SK-N-SH (cell line): Measurements from ENCODE around the gene CKS1B. TPM values are rescaled to one million over a fixed set of nuclear protein-coding genes. Genes with fewer than 3 reads are reported as not detected.

ENCODE experiments used
- CTCF ChIA-PET: fragments of 300-600, 350-600 bp; formaldehyde crosslinking; extraction: SDS; loops from one replicate; lab custom pipeline; 2021; lab: Yijun Ruan, JAX
- POLR2A ChIA-PET: fragments of 350-600 bp; sonication (Branson Sonifier 250); formaldehyde crosslinking; extraction: SDS; loops from one replicate; lab custom pipeline; 2020; ENCODE audit warnings: antibody characterized with exemption, inconsistent platforms; lab: Yijun Ruan, JAX
- DNase-seq: peaks from one replicate; pipeline ENCODE4 v3.0.0; 2012
- H2AFZ ChIP-seq: fragments of 200-600 bp; sonication (generic); 2 replicates; pipeline ENCODE4 v1.8.1; 2016; ENCODE audit warnings: antibody characterized with exemption, mild to moderate bottlenecking, low read depth
- H3F3A ChIP-seq: fragments of 200-600 bp; sonication (generic); replicated peaks from 2 replicates; pipeline ENCODE3; 2016; ENCODE audit warnings: antibody characterized with exemption, mild to moderate bottlenecking; ENCODE audit not compliant: insufficient read depth
- H3K27ac ChIP-seq, 2 experiments: fragments of 200-500 bp in 1 of 2; fragments of 200-600 bp in 1 of 2; sonication (Bioruptor generic) in 1 of 2; sonication (generic), shearing (Covaris generic) in 1 of 2; 2 replicates each; pipeline versions ENCODE4 v1.5.1 to v1.6.1; 2014 to 2016; ENCODE audit warnings: low read depth in 2 of 2, inconsistent platforms in 1 of 2, low read length in 1 of 2, mild to moderate bottlenecking in 1 of 2, mixed read lengths in 1 of 2
- H3K27me3 ChIP-seq: fragments of 200-600 bp; sonication (generic), shearing (Covaris generic); 2 replicates; pipeline ENCODE4 v1.6.1; 2016; ENCODE audit warnings: mixed run types; ENCODE audit not compliant: insufficient read depth
- H3K36me3 ChIP-seq, 2 experiments: fragments of 200-500 bp in 1 of 2; fragments of 200-600 bp in 1 of 2; sonication (Bioruptor generic) in 1 of 2; sonication (generic) in 1 of 2; replicated peaks in 1 of 2; 2 replicates each; pipeline versions ENCODE3 to v1.5.1; 2014 to 2016; ENCODE audit warnings: low read length in 1 of 2, mild to moderate bottlenecking in 1 of 2; ENCODE audit not compliant: insufficient read depth in 2 of 2, control insufficient read depth in 1 of 2
- H3K4me1 ChIP-seq, 2 experiments: fragments of 200-500 bp in 1 of 2; fragments of 200-600 bp in 1 of 2; sonication (Bioruptor generic) in 1 of 2; sonication (generic), shearing (Covaris generic) in 1 of 2; 2 replicates each; pipeline versions ENCODE4 v1.5.1 to v1.6.1; 2014 to 2016; ENCODE audit warnings: low read depth in 1 of 2, low read length in 1 of 2, mixed run types in 1 of 2; ENCODE audit not compliant: insufficient read depth in 2 of 2, control insufficient read depth in 1 of 2
- H3K4me2 ChIP-seq: fragments of 200-600 bp; sonication (generic), shearing (Covaris generic); 2 replicates; pipeline ENCODE4 v1.6.1; 2017; ENCODE audit warnings: mixed run types
- H3K4me3 ChIP-seq, 2 experiments: fragments of 200-500 bp in 1 of 2; fragments of 200-600 bp in 1 of 2; sonication (Bioruptor generic) in 1 of 2; sonication (generic), shearing (Covaris generic) in 1 of 2; 2 replicates each; pipeline versions ENCODE4 v1.5.1 to v1.8.1; 2014 to 2016; ENCODE audit warnings: low read depth in 2 of 2, inconsistent platforms in 1 of 2, low read length in 1 of 2, mild to moderate bottlenecking in 1 of 2, mixed read lengths in 1 of 2, moderate library complexity in 1 of 2
- H3K79me2 ChIP-seq: fragments of 200-600 bp; sonication (generic); 2 replicates; pipeline ENCODE4 v1.8.1; 2017; ENCODE audit warnings: mild to moderate bottlenecking; ENCODE audit not compliant: insufficient read depth
- H3K9ac ChIP-seq: fragments of 200-600 bp; sonication (generic); 2 replicates; pipeline ENCODE4 v1.6.1; 2017; ENCODE audit warnings: mixed run types
- H3K9me2 ChIP-seq: fragments of 200-600 bp; sonication (generic); 2 replicates; pipeline ENCODE4 v1.6.1; 2017; ENCODE audit warnings: mixed run types
- H3K9me3 ChIP-seq: fragments of 200-600 bp; sonication (generic); 2 replicates; pipeline ENCODE4 v1.6.1; 2017; ENCODE audit warnings: mixed run types, mild to moderate bottlenecking, moderate library complexity
- H4K20me1 ChIP-seq: fragments of 200-600 bp; sonication (generic); 2 replicates; pipeline ENCODE4 v1.6.1; 2017; ENCODE audit warnings: mild to moderate bottlenecking, mixed run types; ENCODE audit not compliant: insufficient read depth
- CHD2 ChIP-seq: fragments of 150-350 bp; IDR thresholded peaks from 2 replicates; pipeline ENCODE4 v1.6.1; 2018; ENCODE audit warnings: low read length; ENCODE audit not compliant: partially characterized antibody
- ELF1 ChIP-seq: IDR thresholded peaks from 2 replicates; pipeline ENCODE4 v1.4.0; 2012
- FOXJ3 ChIP-seq: sonication (generic); formaldehyde crosslinking; IDR thresholded peaks from 2 replicates; pipeline ENCODE4 v1.5.1; 2020; ENCODE audit warnings: mild to moderate bottlenecking, missing genetic modification reagents
- FOXM1 ChIP-seq: IDR thresholded peaks from 2 replicates; pipeline ENCODE4 v1.4.0; 2012; ENCODE audit warnings: low read depth, mild to moderate bottlenecking
- GABPA ChIP-seq: IDR thresholded peaks from 2 replicates; pipeline ENCODE4 v1.4.0; 2012; ENCODE audit warnings: low read depth, mild to moderate bottlenecking
- GATA2 ChIP-seq: sonication (generic); formaldehyde crosslinking; IDR thresholded peaks from 2 replicates; pipeline ENCODE4 v1.5.0; 2020; ENCODE audit warnings: mild to moderate bottlenecking, missing genetic modification reagents
- MEF2A ChIP-seq: IDR thresholded peaks from 2 replicates; pipeline ENCODE4 v1.4.0; 2012; ENCODE audit warnings: low read depth, borderline replicate concordance
- MXI1 ChIP-seq: IDR thresholded peaks from 2 replicates; pipeline ENCODE4 v1.6.1; 2012; ENCODE audit warnings: mild to moderate bottlenecking, low read depth, low read length, improper control_type of control experiment
- NFIC ChIP-seq: IDR thresholded peaks from 2 replicates; pipeline ENCODE4 v1.4.0; 2012; ENCODE audit warnings: borderline replicate concordance
- NRF1 ChIP-seq: IDR thresholded peaks from 2 replicates; pipeline ENCODE4 v1.6.1; 2012; ENCODE audit warnings: low read depth, mild to moderate bottlenecking, low read length
- RCOR1 ChIP-seq: fragments of 150-350 bp; IDR thresholded peaks from 2 replicates; pipeline ENCODE4 v1.6.1; 2017; ENCODE audit warnings: antibody characterized with exemption, low read length
- RFX5 ChIP-seq: IDR thresholded peaks from 2 replicates; pipeline ENCODE4 v1.6.1; 2012; ENCODE audit warnings: mild to moderate bottlenecking, improper control_type of control experiment, low read length
- SIN3A ChIP-seq: IDR thresholded peaks from 2 replicates; pipeline ENCODE4 v1.6.1; 2012; ENCODE audit warnings: low read depth, mild to moderate bottlenecking, low read length, moderate library complexity, borderline replicate concordance
- SMC3 ChIP-seq: IDR thresholded peaks from 2 replicates; pipeline ENCODE4 v1.6.1; 2012; ENCODE audit warnings: low read depth, low read length, improper control_type of control experiment
- TCF12 ChIP-seq: IDR thresholded peaks from 2 replicates; pipeline ENCODE4 v1.4.0; 2012
- USF2 ChIP-seq: fragments of 150-350 bp; IDR thresholded peaks from 2 replicates; pipeline ENCODE4 v1.6.1; 2017; ENCODE audit warnings: antibody characterized with exemption, low read length, low read depth, borderline replicate concordance
- WGBS: methylation state at CpG from one replicate; pipeline ENCODE4 v1.1.6; 2017; ENCODE audit warnings: low lambda C conversion rate; 5-methylcytosine and 5-hydroxymethylcytosine counted together
- polyA plus RNA-seq, 3 experiments: library from polyadenylated mRNA; depleted of rRNA; stranded (reverse); fragments of >200 nt; gene quantifications; 2 replicates each; pipeline ENCODE4 v1.2.3, GENCODE V29; 2012
- TF ChIP-seq, protein P1 (sequence below): IDR thresholded peaks from 2 replicates; pipeline ENCODE4 v1.6.1; 2012; ENCODE audit warnings: mild to moderate bottlenecking, low read depth, low read length, moderate library complexity

The CKS1B gene
- polyA plus RNA-seq, 1 of the 3 experiments (the other 2 are of a cell fraction), result 308 TPM

GRCh38 chr1:154966111-154966510, 8.4 kb upstream of the CKS1B start:
- Histone ChIP-seq H3K9me2 (no peaks in the 10 kb centered on the region), H3F3A (peaks cover 28% of the 10 kb centered on the region), H3K27me3 (no peaks in the 10 kb centered on the region), H3K27ac (peak overlapping the region in 1 of 2 experiments; percentile 13; a peak in 1 of 4 replicates), H3K4me1 (peaks cover 9 to 54% of the 10 kb centered on the region in 2 experiments), H3K79me2 (peaks cover 74% of the 10 kb centered on the region), H3K9me3 (no peaks in the 10 kb centered on the region), H4K20me1 (peaks cover 27% of the 10 kb centered on the region), H3K36me3 (peaks cover 36 to 50% of the 10 kb centered on the region in 2 experiments)
- ChIA-PET POLR2A (interaction anchor here (1.4 kb wide), 1 partner anchor 26 kb away, joined by 3 read pairs; no protein-coding TSS in a partner anchor), CTCF (interaction anchor here (0.8 to 37.5 kb wide), 5 partner anchors 10 to 95 kb away, joined by 3 to 640 read pairs (median 5); partner anchors contain the start of genes LENEP and ZBTB7B)
- 88% methylated on average over 3 of the region's 7 CpGs for WGBS
- DNase-seq, result no peak
- TF ChIP-seq RCOR1 (no peak), FOXJ3 (CRISPR knock-in tag) (no peak), SIN3A (no peak), NFIC (no peak), TCF12 (no peak)
- TF ChIP-seq, all 33 proteins: peak for 0
- H3K9ac ChIP-seq, result no peak overlapping the region
- 0 out of 2 replicates have a peak overlapping the region, but pooled peaks have one; percentile 29 for H3K4me2 ChIP-seq
- H2AFZ ChIP-seq, result no peak overlapping the region
- no peak overlapping the region for H3K4me3 ChIP-seq

- no peak for DNase-seq
- Histone ChIP-seq H3K4me1 (peaks cover 21 to 65% of the 10 kb centered on the region in 2 experiments), H2AFZ (no peak overlapping the region), H3K4me3 (peak overlapping the region in 1 of 2 experiments; percentile 2; a peak in 2 of 4 replicates), H3K9ac (peak overlapping the region; percentile 11; the same call in 1 of the 2 replicates), H3K27me3 (no peaks in the 10 kb centered on the region), H3K27ac (peak overlapping the region; percentile 13 to 97; a peak in 3 of 4 replicates), H3K9me3 (no peaks in the 10 kb centered on the region), H3K4me2 (peak overlapping the region; percentile 98), H4K20me1 (peaks cover 27% of the 10 kb centered on the region), H3K9me2 (no peaks in the 10 kb centered on the region), H3K36me3 (peaks cover 36 to 49% of the 10 kb centered on the region in 2 experiments), H3K79me2 (peaks cover 79% of the 10 kb centered on the region), H3F3A (peaks cover 39% of the 10 kb centered on the region)
- POLR2A ChIA-PET, result no interaction called here
- TF ChIP-seq ELF1, result no peak
- TF ChIP-seq GABPA, result no peak
- no peak for TF ChIP-seq NFIC
- TF ChIP-seq CHD2, result no peak
- TF ChIP-seq TCF12, result no peak
- TF ChIP-seq USF2, result no peak
- no peak for TF ChIP-seq SMC3
- TF ChIP-seq MXI1, result no peak
- no peak for TF ChIP-seq GATA2 (CRISPR knock-in tag)
- TF ChIP-seq RCOR1, result no peak
- TF ChIP-seq FOXM1, result no peak
- no peak for TF ChIP-seq NRF1
- no peak for TF ChIP-seq MEF2A
- TF ChIP-seq RFX5, result no peak
- TF ChIP-seq, protein P1, sequence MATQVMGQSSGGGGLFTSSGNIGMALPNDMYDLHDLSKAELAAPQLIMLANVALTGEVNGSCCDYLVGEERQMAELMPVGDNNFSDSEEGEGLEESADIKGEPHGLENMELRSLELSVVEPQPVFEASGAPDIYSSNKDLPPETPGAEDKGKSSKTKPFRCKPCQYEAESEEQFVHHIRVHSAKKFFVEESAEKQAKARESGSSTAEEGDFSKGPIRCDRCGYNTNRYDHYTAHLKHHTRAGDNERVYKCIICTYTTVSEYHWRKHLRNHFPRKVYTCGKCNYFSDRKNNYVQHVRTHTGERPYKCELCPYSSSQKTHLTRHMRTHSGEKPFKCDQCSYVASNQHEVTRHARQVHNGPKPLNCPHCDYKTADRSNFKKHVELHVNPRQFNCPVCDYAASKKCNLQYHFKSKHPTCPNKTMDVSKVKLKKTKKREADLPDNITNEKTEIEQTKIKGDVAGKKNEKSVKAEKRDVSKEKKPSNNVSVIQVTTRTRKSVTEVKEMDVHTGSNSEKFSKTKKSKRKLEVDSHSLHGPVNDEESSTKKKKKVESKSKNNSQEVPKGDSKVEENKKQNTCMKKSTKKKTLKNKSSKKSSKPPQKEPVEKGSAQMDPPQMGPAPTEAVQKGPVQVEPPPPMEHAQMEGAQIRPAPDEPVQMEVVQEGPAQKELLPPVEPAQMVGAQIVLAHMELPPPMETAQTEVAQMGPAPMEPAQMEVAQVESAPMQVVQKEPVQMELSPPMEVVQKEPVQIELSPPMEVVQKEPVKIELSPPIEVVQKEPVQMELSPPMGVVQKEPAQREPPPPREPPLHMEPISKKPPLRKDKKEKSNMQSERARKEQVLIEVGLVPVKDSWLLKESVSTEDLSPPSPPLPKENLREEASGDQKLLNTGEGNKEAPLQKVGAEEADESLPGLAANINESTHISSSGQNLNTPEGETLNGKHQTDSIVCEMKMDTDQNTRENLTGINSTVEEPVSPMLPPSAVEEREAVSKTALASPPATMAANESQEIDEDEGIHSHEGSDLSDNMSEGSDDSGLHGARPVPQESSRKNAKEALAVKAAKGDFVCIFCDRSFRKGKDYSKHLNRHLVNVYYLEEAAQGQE, result no peak
- CTCF ChIA-PET, result interaction anchor here (0.7 to 37.5 kb wide), 4 partner anchors 31 to 200 kb away, joined by 3 to 640 read pairs (median 7); partner anchors contain the start of genes LENEP and ZBTB7B
- WGBS, result 81% methylated on average over 2 of the region's 5 CpGs
Observed at GRCh38 chr1:154967331-154967950, 7.0 kb upstream of the CKS1B start.
